DMS79 (cell line): ENCODE measurements around the gene BMP7.
"Not testable (repeated sequence)": the region's sequence is repeated elsewhere in the genome, so short reads cannot be mapped to it uniquely, and the experiment has no call there.

Experiments
- DNase-seq: peaks from one replicate; lab custom pipeline; 2025; lab: John Stamatoyannopoulos, UW

The BMP7 gene

GRCh38 chr20:57210054-57210910 lies 56.2 kb downstream of the BMP7 start:
- no peak for DNase-seq

- no peak for DNase-seq
Measured at GRCh38 chr20:57209413-57209812, 57.0 kb downstream of the BMP7 start.

- no peak for DNase-seq
Measured at GRCh38 chr20:57208198-57208597, 58.2 kb downstream of the BMP7 start.

- no peak for DNase-seq
Measured at GRCh38 chr20:57207251-57207650, 59.2 kb downstream of the BMP7 start.

- no peak for DNase-seq
Measured at GRCh38 chr20:57205606-57206219, 60.7 kb downstream of the BMP7 start.

GRCh38 chr20:57203986-57204385 lies 62.5 kb downstream of the BMP7 start:
- no peak for DNase-seq

- DNase-seq, result no peak
Measured at GRCh38 chr20:57203204-57203603, 63.2 kb downstream of the BMP7 start.

GRCh38 chr20:57202309-57202708 lies 64.1 kb downstream of the BMP7 start:
- no peak for DNase-seq

- DNase-seq, result no peak
Measured at GRCh38 chr20:57200882-57201695, 65.4 kb downstream of the BMP7 start.

- DNase-seq, result no peak
Measured at GRCh38 chr20:57199656-57200405, 66.6 kb downstream of the BMP7 start.

- no peak for DNase-seq
Measured at GRCh38 chr20:57198132-57199072, 68.0 kb downstream of the BMP7 start.

- no peak for DNase-seq
Measured at GRCh38 chr20:57197352-57198131, 68.9 kb downstream of the BMP7 start.

GRCh38 chr20:57195469-57196100 lies 70.9 kb downstream of the BMP7 start:
- no peak for DNase-seq

- no peak for DNase-seq
Measured at GRCh38 chr20:57195023-57195422, 71.4 kb downstream of the BMP7 start.

- DNase-seq, result no peak
Measured at GRCh38 chr20:57194154-57194553, 72.3 kb downstream of the BMP7 start.

- no peak for DNase-seq
Measured at GRCh38 chr20:57193094-57193493, 73.3 kb downstream of the BMP7 start.

GRCh38 chr20:57192311-57192710 lies 74.1 kb downstream of the BMP7 start:
- DNase-seq, result no peak

- not testable (repeated sequence) for DNase-seq
Measured at GRCh38 chr20:57191265-57191638, 75.2 kb downstream of the BMP7 start.

GRCh38 chr20:57190536-57191264 lies 75.7 kb downstream of the BMP7 start:
- no peak for DNase-seq
